Stimulated activated CD8-positive, alpha-beta memory T cell treated with anti-CD3 and anti-CD28 coated beads, Interleukin-15, amount 100 ng/mL, for 1 hour (primary cell): ENCODE measurements around the gene DPP10.

Experiments used
- DNase-seq: peaks from one replicate; pipeline ENCODE4 v3.0.0-alpha.2; 2020; ENCODE audit warnings: low read depth

The DPP10 gene

GRCh38 chr2:114609203-114609602 lies 166.8 kb downstream of the DPP10 start:
- DNase-seq, result no peak

- DNase-seq, result no peak
Observed at GRCh38 chr2:114609801-114610200, 167.4 kb downstream of the DPP10 start.

GRCh38 chr2:114610677-114611076 lies 168.2 kb downstream of the DPP10 start:
- no peak for DNase-seq

DNA sequence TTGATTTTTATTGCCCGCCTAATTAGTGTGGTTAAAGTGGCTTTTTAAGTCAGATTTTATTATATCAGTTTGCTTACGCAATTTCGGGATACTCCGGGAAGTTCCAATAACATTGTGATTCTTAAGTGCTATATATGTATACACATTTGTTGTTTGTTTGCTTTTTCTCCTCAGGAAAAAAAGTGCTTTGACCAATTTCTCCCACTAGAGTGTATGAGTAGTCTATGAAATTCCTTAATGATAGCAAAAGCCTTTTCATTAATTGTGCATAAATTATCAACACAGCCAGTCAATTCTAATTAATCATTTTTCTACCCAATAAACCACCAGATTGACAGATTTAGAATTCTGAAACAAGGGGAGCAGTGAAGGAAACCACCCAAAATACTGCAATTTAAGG lies 172.2 kb downstream of the DPP10 start:
- DNase-seq, result no peak

DNA sequence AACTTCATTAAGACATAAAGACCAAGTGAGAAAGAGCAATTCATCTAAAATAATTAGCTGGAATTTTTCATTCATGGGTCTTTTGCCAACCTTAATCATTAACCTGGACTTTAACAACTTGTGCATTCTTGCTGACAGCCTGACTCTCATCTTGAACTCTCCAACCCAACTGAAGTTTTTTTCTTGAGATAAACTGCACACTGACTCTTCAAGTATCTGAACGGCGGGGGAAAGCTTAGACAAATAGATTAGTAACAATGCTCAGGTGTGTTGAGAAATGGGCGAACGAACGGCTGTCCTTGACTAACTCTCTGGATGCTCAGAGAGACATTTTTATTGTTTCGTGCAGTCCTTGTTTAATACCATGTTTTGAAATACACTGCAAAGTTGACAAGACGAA lies 186.0 kb downstream of the DPP10 start:
- no peak for DNase-seq

DNA sequence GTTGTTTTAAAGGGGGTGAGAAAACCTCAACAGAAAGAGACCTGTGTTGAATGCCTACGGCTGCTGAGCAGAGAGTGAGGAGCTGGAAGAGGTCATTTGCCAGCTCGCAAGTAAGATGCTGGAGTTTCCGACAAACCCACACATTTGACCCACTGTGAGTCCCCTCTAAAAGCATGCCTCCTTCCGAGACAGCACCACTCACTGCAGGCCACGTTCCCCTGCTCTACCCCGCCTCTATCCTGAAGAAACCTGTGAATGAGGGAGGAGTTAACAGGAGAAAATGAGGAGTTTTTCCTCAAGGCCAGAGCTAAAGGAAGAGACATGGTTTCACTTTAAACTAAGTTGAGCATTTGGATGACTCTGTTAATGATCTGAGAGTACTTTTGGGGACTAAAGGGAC lies 188.7 kb downstream of the DPP10 start:
- DNase-seq, result no peak

DNA sequence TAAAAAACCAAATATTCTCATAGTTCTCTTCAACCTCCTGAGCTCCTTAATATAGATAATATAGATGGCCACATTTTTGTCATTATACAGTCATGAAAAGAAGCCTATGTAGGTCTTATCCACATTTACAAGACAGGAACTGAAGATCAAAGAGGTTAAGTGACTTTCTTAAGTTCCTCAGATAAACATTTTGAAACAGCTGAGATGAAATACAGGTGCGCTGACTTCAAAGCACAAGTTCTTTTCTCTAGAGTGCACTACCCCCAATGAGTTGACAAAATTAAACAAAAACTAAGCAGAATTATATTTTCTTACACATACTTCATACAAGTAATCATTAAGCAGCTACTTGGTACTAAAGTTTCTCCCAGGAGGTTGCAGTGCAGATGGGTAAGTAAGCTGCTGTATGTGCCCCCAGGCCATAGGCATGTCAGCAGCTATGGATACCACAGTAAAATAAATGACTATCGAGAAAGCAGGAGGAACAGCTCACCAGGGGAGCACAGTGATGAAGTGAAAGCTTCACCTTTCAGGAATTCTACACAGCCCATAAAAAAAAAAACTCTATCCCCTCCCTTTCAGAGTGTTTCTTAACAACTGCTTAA lies 199.8 kb downstream of the DPP10 start:
- no peak for DNase-seq

- DNase-seq, result no peak
Observed at GRCh38 chr2:114642988-114643553, 200.6 kb downstream of the DPP10 start.

DNA sequence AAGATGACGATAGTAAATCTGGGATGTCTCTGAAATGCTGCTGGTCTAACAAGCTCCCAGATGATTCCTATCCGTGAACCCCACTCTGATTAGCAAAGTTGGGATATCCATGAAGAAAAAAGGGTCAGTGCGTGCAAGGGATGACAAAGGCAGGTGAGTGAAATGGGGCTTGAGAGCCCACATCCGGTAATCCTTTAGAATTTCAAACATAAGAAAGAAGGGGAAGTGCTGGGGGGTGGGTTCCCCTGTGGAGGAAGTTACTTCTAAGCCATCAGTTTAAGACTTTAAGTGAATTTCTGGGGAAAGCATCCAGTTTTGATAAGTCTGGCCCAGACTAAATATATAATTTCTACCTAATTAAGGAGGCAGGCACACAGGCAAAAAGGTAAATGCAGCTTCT lies 209.5 kb downstream of the DPP10 start:
- DNase-seq, result no peak

DNA sequence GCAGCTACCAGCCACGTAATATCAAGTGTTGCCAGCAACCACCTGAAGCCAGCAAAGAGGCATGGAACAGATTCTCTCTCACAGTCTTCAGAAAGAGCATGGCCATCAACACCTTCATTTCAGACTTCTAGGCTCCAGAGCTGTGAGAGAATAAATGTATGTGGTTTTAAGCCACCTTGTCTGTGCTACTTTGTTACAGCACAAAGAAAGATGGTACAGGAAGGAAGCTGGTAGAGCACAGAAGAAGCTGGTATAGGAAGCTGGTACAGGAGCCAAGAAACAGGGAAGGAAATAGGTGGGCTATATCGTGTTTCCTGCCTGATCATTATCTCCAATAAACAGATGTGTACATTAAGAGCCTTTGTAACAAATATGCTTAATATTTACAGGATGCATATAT lies 217.4 kb downstream of the DPP10 start:
- no peak for DNase-seq

GRCh38 chr2:114661971-114662939 lies 219.8 kb downstream of the DPP10 start:
- no peak for DNase-seq

DNA sequence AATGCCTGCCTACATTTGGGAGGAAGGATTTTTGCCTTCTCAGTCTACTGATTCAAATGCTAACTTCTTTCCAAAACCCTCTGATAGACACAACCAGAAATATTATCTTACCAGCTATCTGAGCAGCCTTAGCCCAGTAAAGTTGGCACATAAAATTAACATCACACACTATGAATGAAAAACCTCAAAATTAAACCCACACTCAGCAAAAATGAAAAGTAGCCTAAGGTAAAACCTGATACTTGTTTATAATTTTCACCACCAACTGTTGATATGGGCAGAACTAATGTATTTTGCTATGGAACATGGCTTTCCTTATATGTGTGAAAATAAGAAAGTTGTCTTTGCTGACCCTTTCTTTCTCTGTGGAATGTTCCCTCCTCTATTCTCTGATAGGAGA lies 226.0 kb downstream of the DPP10 start:
- DNase-seq, result no peak

DNA sequence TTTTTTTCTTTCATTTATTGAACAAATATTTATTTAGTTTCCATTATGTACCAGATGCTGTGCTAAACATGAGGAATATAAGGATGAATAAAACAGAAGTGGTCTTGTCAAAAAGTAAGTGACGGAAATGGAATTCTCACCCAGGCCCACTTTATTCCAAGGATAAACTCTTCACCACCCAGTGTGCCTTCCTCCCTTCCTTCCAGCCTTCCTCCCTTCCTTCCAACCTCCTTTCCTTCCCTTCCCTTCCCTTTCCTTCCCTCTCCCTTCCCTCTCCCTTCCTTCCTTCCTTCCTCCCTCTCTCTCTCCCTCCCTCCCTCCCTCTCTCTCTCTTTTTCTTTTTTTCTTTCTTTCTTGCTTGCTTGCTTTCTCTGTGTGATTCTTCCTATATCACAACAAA lies 240.8 kb downstream of the DPP10 start:
- DNase-seq, result no peak

GRCh38 chr2:114684403-114684802 lies 242.0 kb downstream of the DPP10 start:
- no peak for DNase-seq

DNA sequence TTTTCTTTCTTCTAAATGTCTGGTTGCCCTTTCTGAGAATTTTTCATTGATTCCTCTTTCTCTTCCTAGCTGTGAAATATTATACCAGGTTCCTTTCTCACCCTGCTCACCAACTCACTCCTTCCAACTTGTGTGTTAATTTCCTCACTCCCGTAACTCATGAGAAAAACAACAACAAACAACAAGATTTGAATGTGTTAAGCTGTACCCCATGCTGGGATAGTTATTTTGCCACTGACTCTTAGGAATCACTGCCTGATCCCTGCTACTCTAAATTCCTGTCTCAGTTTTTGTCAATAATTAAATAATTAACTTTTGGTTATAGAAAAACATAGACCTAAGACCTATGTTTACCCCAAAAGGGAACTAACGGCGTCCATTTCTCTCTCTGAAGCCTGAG lies 242.7 kb downstream of the DPP10 start:
- DNase-seq, result no peak

DNA sequence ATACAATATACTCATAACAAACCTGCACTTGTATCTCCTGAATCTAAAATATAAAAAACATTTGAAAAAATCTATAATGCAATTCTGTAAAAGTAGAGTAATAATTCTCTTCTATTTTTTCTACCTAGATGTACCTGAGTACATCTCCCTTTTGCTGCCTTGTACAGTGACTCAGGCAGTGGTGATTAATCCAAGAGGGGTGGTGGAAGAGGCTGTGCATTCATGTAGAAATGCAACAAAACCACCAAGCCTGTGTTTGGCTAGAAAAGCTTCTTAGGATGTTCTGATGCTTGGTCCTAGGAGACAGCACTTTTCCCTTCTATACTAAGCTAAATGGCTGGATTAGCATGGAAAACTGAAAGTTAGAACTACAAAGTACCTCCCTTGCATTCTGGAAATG lies 245.8 kb downstream of the DPP10 start:
- DNase-seq, result no peak

DNA sequence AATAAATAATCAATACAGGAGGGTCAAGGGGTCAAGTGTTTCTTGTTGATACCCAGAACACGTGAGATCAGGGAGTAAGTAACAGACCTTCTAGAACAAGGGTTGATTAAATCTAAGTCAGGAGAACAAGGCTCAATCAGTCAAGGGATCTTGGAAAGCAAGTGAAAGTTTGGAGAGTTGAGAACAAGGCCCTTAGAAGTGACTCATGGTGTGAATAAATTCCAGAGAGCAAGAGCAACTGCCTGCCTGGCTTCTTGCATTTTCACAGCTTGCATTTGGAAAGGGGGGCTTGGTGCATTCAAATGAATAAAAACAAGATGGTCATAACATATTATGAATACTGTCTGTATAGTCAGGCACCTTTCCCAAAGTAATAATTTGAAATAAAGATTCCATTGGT lies 256.1 kb downstream of the DPP10 start:
- no peak for DNase-seq

DNA sequence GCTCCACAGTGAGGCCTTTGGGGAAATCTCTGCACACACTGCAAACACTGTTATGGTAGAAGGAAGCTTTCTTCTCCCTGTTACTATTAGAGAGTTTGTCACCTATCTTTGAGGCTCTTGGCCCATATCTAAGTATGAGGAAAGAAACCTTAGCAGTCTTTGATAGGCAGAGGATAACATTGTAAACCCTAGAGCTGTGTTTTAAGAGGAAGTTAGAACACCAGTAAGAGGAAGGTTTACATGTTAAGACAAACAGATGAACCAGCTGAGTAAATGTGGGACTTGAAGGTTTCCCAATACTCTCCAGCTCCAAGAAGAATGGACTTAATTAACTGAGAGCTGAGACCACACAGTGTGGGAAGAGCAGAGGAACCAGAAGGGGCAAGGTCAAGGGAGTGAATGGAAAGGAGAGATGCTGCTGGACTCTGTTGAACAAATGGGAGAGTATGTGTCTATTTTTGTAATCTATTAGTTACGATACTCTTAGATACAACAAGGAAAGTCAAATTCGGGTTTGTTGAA lies 257.0 kb downstream of the DPP10 start:
- DNase-seq, result no peak

GRCh38 chr2:114700440-114700839 lies 258.0 kb downstream of the DPP10 start:
- DNase-seq, result no peak

DNA sequence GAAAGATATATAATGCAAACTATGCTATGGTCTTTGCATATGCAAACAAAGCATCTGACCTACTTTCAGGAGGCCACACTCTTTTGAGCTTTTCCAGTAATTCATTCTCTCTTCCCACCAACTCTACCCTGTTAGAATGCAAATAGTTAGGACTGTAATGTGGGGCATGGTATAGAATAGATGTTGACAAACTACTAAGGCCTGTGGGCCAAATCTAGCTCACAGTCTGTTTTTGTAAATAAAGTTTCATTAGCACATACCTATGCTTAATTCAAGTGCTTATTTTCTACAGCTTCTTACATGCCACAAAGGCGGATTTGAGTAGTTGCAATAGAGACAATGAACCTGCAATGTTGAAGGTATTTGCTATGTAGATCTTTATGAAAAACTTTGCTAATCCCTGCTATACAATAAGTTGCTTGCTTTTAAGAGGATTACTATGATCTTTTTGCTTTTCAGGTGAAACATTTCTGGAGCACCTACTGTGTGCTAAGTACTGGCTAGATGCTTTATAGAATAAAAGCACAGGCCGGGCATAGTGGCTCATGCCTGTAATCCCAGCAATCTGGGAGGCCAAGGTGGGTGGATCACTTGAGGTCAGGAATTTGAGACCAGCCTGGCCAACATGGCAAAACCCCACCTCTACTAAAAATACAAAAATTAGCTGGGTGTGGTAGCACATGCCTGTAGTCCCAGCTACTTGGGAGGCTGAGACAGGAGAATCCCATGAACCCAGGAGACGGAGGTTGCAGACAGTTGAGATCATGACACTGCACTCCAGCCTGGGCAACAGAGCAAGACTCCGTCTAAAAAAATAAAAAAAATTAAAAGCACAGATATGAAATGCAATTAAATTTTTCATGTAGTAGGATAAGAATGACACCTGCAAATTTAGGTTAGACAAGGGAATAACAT lies 267.8 kb downstream of the DPP10 start:
- no peak for DNase-seq

GRCh38 chr2:114714313-114714712 lies 271.9 kb downstream of the DPP10 start:
- no peak for DNase-seq

DNA sequence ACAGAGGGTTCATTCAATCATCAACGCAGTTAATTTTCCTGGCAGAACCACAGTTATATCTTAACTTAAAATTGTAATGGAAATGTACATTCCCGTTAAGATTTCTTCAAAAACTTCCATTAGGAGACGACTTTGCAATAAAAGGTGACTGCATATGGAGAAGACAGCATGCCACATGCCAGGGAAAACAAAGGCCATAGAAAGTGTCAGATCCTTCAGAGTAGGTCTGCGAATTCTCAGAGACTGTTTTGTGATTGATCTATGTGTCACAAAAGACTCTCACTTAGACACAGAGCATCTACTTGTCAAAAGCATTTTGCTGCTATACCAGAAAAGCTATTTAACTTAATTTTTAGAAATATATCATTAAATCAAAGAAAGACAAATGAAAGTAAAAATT lies 274.6 kb downstream of the DPP10 start:
- no peak for DNase-seq
